Measurements from ENCODE around the gene PHF13. TPM values are rescaled to one million over a fixed set of nuclear protein-coding genes. Genes with fewer than 3 reads are reported as not detected.

The PHF13 gene
- total and polyA plus RNA-seq, 9 of the 15 experiments (the other 6 are each of a cell fraction or from before 2014, with no cell fraction given): 1.8 to 36.1 (median 11.7) TPM

GRCh38 chr1:6597777-6598131, 15.8 kb upstream of the PHF13 start:
- H2AFZ ChIP-seq (ENCODE audit: low read depth, low read length): no peak overlapping the region
- peaks cover 79% of the 10 kb centered on the region for H3K36me3 ChIP-seq (ENCODE audit: control insufficient read depth, insufficient read depth, low read length)
- H3K27ac ChIP-seq (ENCODE audit: extremely low read depth, low read depth, low read length): no peak overlapping the region
- ChIA-PET POLR2A (interaction anchor here (0.6 to 10.7 kb wide), 6 partner anchors 12 to 336 kb away, joined by 3 to 221 read pairs (median 3); partner anchors contain the start of gene ZBTB48), CTCF (ENCODE audit: low intra/inter-chr PET ratio) (no interaction called here)
- in situ Hi-C loops (cut with MboI): no loop called here
- H3K9me1 ChIP-seq (ENCODE audit: control insufficient read depth, insufficient read depth, low read length): peaks cover 23% of the 10 kb centered on the region
- intact Hi-C loops (cut with micrococcal nuclease): no loop called here
- 93% methylated on average over 5 of the region's 6 CpGs for WGBS (ENCODE audit: insufficient coverage, low coverage, missing lambda C conversion rate)
- no peak overlapping the region for H3K4me3 ChIP-seq
- DNase-seq (ENCODE audit: extremely low read depth in 1 of 4, low spot score in 3 of 4) (no peak), FAIRE-seq (no peak), ATAC-seq (no peak)
- H3K4me1 ChIP-seq (replicated peaks in 1 of 2; ENCODE audit: control insufficient read depth in 2 of 2, insufficient read depth in 2 of 2, low read length in 2 of 2): peaks cover 23 to 55% of the 10 kb centered on the region in 2 experiments
- no peaks in the 10 kb centered on the region for H3K9me3 ChIP-seq (replicated peaks; ENCODE audit: control insufficient read depth, insufficient read depth, low read depth, low read length)
- no peak overlapping the region for H3K4me2 ChIP-seq (ENCODE audit: insufficient read depth, low read length)
- H3K27me3 ChIP-seq (ENCODE audit: control insufficient read depth in 2 of 2, insufficient read depth in 2 of 2, low read length in 2 of 2): no peaks in the 10 kb centered on the region
- H4K20me1 ChIP-seq (replicated peaks; ENCODE audit: control insufficient read depth, insufficient read depth, low read length): peaks cover 57% of the 10 kb centered on the region
- peak overlapping the region in 1 of 2 experiments; percentile 60; a peak in 2 of 4 replicates for H3K9ac ChIP-seq (ENCODE audit: insufficient read depth in 1 of 2, low read depth in 2 of 2, low read length in 2 of 2)
- BruUV-seq (replicated peaks): no TSS peak
- TF ChIP-seq ARID3B (CRISPR knock-in tag; IDR thresholded peaks at IDR 0.05; ENCODE audit: borderline replicate concordance) (no peak), FOXA3 (CRISPR knock-in tag; conservative IDR thresholded peaks at IDR 0.05 in 1 of 2, IDR thresholded peaks at IDR 0.05 in 1 of 2) (0 out of 4 replicates have a peak, but pooled peaks of 1 of the 2 experiments have one; percentile 48)
- TF ChIP-seq, protein P1, sequence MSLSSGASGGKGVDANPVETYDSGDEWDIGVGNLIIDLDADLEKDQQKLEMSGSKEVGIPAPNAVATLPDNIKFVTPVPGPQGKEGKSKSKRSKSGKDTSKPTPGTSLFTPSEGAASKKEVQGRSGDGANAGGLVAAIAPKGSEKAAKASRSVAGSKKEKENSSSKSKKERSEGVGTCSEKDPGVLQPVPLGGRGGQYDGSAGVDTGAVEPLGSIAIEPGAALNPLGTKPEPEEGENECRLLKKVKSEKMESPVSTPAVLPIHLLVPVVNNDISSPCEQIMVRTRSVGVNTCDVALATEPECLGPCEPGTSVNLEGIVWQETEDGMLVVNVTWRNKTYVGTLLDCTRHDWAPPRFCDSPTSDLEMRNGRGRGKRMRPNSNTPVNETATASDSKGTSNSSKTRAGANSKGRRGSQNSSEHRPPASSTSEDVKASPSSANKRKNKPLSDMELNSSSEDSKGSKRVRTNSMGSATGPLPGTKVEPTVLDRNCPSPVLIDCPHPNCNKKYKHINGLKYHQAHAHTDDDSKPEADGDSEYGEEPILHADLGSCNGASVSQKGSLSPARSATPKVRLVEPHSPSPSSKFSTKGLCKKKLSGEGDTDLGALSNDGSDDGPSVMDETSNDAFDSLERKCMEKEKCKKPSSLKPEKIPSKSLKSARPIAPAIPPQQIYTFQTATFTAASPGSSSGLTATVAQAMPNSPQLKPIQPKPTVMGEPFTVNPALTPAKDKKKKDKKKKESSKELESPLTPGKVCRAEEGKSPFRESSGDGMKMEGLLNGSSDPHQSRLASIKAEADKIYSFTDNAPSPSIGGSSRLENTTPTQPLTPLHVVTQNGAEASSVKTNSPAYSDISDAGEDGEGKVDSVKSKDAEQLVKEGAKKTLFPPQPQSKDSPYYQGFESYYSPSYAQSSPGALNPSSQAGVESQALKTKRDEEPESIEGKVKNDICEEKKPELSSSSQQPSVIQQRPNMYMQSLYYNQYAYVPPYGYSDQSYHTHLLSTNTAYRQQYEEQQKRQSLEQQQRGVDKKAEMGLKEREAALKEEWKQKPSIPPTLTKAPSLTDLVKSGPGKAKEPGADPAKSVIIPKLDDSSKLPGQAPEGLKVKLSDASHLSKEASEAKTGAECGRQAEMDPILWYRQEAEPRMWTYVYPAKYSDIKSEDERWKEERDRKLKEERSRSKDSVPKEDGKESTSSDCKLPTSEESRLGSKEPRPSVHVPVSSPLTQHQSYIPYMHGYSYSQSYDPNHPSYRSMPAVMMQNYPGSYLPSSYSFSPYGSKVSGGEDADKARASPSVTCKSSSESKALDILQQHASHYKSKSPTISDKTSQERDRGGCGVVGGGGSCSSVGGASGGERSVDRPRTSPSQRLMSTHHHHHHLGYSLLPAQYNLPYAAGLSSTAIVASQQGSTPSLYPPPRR (CRISPR knock-in tag; IDR thresholded peaks at IDR 0.05; ENCODE audit: borderline replicate concordance): no peak
- TF ChIP-seq, protein P2, sequence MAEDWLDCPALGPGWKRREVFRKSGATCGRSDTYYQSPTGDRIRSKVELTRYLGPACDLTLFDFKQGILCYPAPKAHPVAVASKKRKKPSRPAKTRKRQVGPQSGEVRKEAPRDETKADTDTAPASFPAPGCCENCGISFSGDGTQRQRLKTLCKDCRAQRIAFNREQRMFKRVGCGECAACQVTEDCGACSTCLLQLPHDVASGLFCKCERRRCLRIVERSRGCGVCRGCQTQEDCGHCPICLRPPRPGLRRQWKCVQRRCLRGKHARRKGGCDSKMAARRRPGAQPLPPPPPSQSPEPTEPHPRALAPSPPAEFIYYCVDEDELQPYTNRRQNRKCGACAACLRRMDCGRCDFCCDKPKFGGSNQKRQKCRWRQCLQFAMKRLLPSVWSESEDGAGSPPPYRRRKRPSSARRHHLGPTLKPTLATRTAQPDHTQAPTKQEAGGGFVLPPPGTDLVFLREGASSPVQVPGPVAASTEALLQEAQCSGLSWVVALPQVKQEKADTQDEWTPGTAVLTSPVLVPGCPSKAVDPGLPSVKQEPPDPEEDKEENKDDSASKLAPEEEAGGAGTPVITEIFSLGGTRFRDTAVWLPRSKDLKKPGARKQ (CRISPR knock-in tag; IDR thresholded peaks at IDR 0.05): no peak
- H3K79me2 ChIP-seq (ENCODE audit: control insufficient read depth, insufficient read depth, low read length): peaks cover 78% of the 10 kb centered on the region

All from K562 (cell line).